ENCODE results near the gene MBD3L2B. TPM values are rescaled to one million over a fixed set of nuclear protein-coding genes. Genes with fewer than 3 reads are reported as not detected.

The MBD3L2B gene
- total RNA-seq, 1 experiment from 2014 or later: not detected

DNA sequence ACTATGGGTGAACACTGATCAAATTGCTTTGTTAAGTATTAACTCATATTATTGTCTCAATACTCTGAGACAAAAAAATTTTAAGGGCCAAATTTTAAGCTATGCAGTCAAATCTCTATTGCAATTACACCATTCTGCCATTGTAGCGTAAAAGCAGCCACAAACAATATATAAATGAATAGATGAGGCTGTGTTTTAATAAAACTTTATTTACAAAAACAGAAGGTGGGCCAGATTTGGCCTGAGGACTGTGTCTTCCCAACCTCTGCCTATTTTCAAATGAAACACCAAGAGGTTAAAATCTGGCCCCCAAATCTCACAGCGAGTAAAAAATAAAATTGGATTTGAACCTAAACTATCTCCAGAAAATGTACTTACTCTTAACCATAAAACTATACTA is 51.7 kb downstream of the MBD3L2B start:
- H3K4me2 ChIP-seq: no peak overlapping the region
- no peaks in the 10 kb centered on the region for H3K9me3 ChIP-seq (ENCODE audit: insufficient read depth, low read depth)
- DNase-seq: no peak
- H3F3A ChIP-seq (ENCODE audit: insufficient read depth, low read depth): no peaks in the 10 kb centered on the region
- H2AFZ ChIP-seq: no peak overlapping the region
- BruUV-seq (replicated peaks): no TSS peak
- ChIA-PET POLR2A (ENCODE audit: unreplicated experiment) (no interaction called here), CTCF (no interaction called here)
- no peaks in the 10 kb centered on the region for H4K20me1 ChIP-seq (ENCODE audit: insufficient read depth)
- H3K27ac ChIP-seq: no peak overlapping the region
- intact Hi-C loops (cut with micrococcal nuclease; ENCODE audit: unreplicated experiment): no loop called here
- TF ChIP-seq, protein P1, sequence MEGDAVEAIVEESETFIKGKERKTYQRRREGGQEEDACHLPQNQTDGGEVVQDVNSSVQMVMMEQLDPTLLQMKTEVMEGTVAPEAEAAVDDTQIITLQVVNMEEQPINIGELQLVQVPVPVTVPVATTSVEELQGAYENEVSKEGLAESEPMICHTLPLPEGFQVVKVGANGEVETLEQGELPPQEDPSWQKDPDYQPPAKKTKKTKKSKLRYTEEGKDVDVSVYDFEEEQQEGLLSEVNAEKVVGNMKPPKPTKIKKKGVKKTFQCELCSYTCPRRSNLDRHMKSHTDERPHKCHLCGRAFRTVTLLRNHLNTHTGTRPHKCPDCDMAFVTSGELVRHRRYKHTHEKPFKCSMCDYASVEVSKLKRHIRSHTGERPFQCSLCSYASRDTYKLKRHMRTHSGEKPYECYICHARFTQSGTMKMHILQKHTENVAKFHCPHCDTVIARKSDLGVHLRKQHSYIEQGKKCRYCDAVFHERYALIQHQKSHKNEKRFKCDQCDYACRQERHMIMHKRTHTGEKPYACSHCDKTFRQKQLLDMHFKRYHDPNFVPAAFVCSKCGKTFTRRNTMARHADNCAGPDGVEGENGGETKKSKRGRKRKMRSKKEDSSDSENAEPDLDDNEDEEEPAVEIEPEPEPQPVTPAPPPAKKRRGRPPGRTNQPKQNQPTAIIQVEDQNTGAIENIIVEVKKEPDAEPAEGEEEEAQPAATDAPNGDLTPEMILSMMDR (conservative IDR thresholded peaks at IDR 0.05): no peak
- TF ChIP-seq EZH2 (IDR thresholded peaks at IDR 0.05; ENCODE audit: low read depth): no peak
- peaks cover 43% of the 10 kb centered on the region for H3K27me3 ChIP-seq (ENCODE audit: insufficient read depth, low read depth)
- H3K9me2 ChIP-seq (ENCODE audit: insufficient read depth): no peaks in the 10 kb centered on the region
- H3K36me3 ChIP-seq (ENCODE audit: low read depth): no peaks in the 10 kb centered on the region
- no peak overlapping the region for H3K4me3 ChIP-seq
- no peaks in the 10 kb centered on the region for H3K79me2 ChIP-seq (ENCODE audit: low read depth)
- no peaks in the 10 kb centered on the region for H3K4me1 ChIP-seq (replicated peaks; ENCODE audit: insufficient read depth)

Other genes with a start within 250 kb of the MBD3L2B start
- 7.5 and 8.2 TPM in 2 replicates for gene VAV1, start 248.7 kb downstream of the MBD3L2B start, total RNA-seq (2021)
- not detected in 2 replicates for gene ADGRE1, start 133.9 kb downstream of the MBD3L2B start, total RNA-seq (2021)
- gene MBD3L5, start 9.1 kb upstream of the MBD3L2B start, total RNA-seq (2021): not detected in 2 replicates
- gene MBD3L4, start 18.7 kb upstream of the MBD3L2B start, total RNA-seq (2021): not detected in 2 replicates
- not detected in 2 replicates for gene MBD3L2, start 27.9 kb upstream of the MBD3L2B start, total RNA-seq (2021)
- gene MBD3L3, start 37.2 kb upstream of the MBD3L2B start, total RNA-seq (2021): not detected in 2 replicates
- 2.6 and 3.9 TPM in 2 replicates for gene ZNF557, start 48.3 kb upstream of the MBD3L2B start, total RNA-seq (2021)

Data from PC-9 (cell line).